Skin epidermis (tissue), 12 donors: ENCODE data around the gene PRODH2.
"Not testable (repeated sequence)": the region's sequence is repeated elsewhere in the genome, so short reads cannot be mapped to it uniquely, and the experiment has no call there.

ENCODE experiments used
- H3K27ac ChIP-seq, 21 experiments: fragments of 200-600 bp; sonication (generic) in 11 of 21; one replicate each; pipeline ENCODE4 v1.5.0; 2020; ENCODE audit warnings: mild to moderate bottlenecking in 3 of 21, inconsistent platforms in 2 of 21, moderate library complexity in 2 of 21
- H3K4me3 ChIP-seq, 7 experiments: fragments of 200-600 bp; sonication (generic) in 2 of 7; one replicate each; pipeline ENCODE4 v1.5.0; 2020; ENCODE audit warnings: inconsistent platforms in 2 of 7, mild to moderate bottlenecking in 2 of 7, moderate library complexity in 1 of 7

Gene PRODH2

DNA sequence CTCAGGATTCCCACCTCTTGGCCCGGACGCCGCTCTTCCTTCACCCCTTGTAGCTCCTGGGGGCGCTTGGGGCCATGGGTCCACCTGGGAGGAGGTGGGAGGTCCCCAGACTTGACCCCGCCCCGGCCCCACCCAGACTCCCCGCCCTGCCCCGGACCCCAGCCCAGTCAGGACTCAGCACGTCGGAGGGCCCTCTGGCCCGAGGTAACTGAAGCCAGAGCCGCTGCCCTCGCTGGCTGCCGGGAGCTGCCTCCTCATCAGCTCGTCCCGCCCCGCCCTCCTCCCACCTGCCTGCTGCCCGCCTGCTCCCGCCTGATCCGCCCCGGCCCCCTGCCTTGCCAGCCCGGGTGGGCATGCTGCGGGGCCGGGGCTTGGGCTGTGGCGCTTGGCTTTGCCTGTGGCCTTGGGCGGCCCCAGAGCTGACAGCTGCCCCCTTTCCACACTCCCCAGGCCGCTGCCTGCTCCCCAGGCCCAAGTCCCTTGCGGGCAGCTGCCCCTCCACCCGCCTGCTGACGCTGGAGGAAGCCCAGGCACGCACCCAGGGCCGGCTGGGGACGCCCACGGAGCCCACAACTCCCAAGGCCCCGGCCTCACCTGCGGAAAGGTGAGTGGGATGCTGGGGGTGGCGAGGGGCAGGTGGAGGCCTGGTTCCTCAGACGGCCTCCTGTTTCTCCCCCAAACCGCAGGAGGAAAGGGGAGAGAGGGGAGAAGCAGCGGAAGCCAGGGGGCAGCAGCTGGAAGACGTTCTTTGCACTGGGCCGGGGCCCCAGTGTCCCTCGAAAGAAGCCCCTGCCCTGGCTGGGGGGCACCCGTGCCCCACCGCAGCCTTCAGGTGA, 27.9 kb downstream of the PRODH2 start:
- no peak overlapping the region for H3K27ac ChIP-seq

GRCh38 chr19:35783469-35784434, 28.9 kb downstream of the PRODH2 start:
- Histone ChIP-seq H3K4me3 (no peak overlapping the region), H3K27ac (no peak overlapping the region)

More for the DNA sequence above, 27.9 kb downstream of the PRODH2 start:
- no peak overlapping the region for H3K4me3 ChIP-seq

GRCh38 chr19:35782589-35782988, 30.1 kb downstream of the PRODH2 start:
- no peak overlapping the region for H3K4me3 ChIP-seq
- H3K27ac ChIP-seq = no peak overlapping the region

DNA sequence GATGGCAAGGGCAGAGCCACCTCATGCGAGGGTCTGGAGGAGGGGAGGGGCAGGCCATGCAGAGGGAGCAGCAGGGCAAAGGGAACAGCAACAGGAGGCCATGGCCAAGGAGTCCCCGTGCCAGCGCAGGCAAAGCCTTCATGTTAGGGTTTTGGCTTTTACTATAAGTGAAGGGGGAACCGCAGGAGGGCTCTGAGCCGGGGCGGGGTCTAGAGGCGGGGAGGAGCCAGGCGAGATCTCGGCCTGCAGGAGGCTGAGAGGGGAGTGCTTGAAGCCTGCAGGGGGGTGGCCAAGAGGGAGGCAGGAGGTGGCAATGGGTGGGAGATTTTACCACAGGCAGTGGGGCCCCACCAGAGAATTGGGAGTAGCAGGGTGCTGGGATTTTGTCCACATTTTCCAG, 31.0 kb downstream of the PRODH2 start:
- Histone ChIP-seq H3K27ac (no peak overlapping the region), H3K4me3 (no peak overlapping the region)

DNA sequence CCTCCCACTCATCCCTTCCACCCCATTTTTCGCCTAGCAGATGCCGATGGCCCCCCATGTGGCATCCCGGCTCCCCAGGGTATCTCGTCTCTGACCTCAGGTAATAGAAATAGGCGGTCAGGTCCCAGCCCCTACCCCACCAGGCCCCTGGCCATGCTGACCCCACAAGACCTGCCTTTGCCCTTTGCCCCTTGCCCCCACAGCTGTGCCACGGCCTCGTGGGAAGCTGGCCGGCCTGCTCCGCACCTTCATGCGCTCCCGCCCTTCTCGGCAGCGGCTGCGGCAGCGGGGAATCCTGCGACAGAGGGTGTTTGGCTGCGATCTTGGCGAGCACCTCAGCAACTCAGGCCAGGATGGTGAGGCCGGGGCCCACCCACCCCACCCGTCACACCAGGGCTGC, 31.9 kb downstream of the PRODH2 start:
- Histone ChIP-seq H3K27ac (no peak overlapping the region), H3K4me3 (no peak overlapping the region)

GRCh38 chr19:35780058-35780457, 32.6 kb downstream of the PRODH2 start:
- Histone ChIP-seq H3K4me3 (no peak overlapping the region), H3K27ac (no peak overlapping the region)

DNA sequence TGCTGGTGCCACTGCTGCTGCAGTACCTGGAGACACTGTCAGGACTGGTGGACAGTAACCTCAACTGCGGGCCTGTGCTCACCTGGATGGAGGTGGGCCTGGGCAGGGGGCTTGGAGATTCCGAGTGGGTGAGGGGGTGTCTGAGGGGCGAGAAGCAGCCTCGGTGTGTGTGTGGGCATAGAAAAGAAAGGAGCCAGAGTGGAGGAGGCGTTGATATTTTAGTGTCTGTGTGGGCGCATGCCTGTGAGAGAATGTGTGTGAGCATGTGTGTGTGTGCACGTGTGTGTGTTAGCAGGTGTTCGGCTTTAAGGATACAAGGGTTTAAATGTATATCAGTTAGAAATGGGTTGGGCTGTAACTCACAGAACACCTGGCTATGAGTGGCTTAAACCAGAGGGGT, 33.6 kb downstream of the PRODH2 start:
- Histone ChIP-seq H3K4me3 (no peak overlapping the region), H3K27ac (no peak overlapping the region)

DNA sequence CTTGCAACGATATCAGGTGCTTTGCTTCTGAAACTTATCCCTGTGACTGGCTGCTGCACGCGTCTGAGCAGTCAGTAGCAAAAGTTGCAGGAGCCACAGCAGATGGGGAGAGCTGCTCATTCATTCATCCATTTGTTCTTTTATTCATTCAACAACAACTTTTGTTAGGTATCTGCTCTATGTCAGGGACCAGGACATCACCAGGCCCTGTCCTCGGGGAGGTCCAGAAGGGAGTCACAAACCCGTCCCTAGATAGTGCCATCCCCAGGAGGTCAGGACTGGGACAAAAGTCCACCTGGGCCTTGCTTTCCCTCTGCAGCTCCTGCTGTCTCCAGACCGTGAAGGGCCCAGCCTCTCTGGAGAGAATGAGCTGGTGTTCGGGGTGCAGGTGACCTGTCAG, 34.7 kb downstream of the PRODH2 start:
- H3K27ac ChIP-seq = no peak overlapping the region

DNA sequence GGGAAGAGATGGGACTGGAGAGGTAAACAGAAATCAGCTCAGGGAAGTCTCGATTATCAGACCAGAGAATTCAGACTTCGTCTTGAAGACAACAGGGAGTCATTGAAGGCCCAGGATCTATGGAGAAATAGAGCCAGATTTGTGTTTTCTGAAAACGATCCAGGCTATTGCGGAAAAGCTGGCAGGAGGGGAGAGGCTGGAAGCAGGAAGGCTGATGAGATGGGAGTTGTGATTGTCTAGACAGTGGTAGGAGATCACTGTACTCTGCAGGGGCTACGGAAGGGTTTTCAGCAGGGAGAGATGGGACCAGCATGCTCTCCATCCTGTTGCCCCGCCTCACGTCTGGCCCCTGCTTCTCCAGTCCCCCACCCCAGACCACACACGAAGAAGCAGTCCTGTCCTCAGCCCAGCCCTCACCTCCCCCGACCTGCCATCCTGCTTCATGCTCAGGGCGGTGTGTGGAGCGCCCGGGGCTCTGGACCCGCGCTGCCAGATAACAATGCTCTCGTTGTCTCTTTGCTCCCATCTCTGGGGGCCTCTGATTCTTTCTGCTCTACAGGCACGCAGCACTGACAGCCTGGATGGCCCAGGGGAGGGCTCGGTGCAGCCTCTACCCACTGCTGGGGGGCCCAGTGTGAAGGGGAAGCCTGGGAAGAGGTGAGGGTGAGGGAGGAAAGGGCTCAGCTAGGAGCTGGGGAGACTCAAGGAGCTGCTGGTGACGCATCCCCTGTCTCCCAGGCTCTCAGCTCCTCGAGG, 35.4 kb downstream of the PRODH2 start:
- Histone ChIP-seq H3K4me3 (no peak overlapping the region), H3K27ac (peak overlapping the region in 1 of 21 experiments; percentile 22)

More for the DNA sequence above, 34.7 kb downstream of the PRODH2 start:
- H3K4me3 ChIP-seq = no peak overlapping the region

GRCh38 chr19:35776102-35776788, 36.4 kb downstream of the PRODH2 start:
- H3K4me3 ChIP-seq = peak overlapping the region; percentile 54 to 96 (median 87)
- H3K27ac ChIP-seq = peak overlapping the region in 15 of 21 experiments; percentile 3 to 79 (median 70)

DNA sequence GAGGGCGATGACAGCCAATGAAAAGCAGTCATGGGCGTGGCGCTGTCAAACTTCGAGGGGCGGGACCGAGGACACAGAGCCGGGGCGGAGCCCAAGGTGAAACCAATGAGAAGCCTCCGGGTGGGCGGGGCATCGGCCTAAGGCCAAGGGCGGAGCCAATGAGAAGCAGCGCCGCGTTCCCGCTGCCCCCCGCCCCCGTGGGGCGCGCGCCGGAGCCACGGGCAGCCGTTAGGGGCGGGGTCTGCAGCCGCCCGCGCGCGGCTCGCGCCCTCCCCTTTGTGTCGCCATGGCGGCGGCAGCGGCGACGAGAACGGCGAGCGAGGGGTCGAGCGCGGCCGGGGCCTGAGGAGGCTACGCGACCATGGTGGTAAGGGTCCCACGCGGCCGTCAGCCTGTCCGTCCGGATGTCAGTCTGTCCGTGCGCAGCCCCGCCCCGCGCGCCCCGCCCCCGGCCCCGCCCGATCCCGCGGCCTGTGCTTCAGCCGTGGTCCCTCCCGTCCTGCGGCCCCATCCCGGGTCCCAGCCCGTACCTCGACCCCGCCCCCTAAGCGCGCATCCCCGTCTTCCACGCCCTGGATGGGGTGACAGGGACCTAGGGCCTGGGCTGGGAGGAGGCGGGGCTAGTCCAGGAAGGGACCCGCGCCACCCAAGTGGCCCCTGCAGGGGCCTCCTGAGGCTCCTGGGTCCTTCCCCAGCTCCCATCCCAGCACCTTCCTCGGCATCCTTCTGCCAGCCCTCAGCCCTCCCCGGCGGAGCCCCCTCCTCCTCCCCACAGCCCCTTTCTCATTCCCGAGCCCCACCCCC, 37.1 kb downstream of the PRODH2 start, which contains the start of gene ARHGAP33:
Gene ARHGAP33, plus strand, starts transcription at position 267 of the 804 bp plus-strand sequence. Its CDS starts 95 bp downstream, at position 362.
- Histone ChIP-seq H3K4me3 (peak within 1 kb of the TSS; percentile 54 to 96 (median 87)), H3K27ac (peak within 1 kb of the TSS in 19 of 21 experiments; percentile 3 to 79 (median 67))

DNA sequence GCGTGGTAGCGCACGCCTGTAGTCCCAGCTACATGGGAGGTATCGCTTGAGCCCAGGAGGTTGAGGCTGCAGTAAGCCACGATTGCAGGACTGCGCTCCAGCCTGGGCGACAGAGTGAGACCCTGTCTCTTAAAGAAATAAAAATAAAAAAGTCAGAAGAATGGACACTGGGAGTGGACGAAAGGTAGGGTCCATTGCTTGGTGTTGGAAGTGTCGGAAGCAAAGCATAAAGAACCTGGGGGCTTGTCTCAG, 37.7 kb downstream of the PRODH2 start:
- Histone ChIP-seq H3K27ac (no peak overlapping the region), H3K4me3 (peak overlapping the region; percentile 54 to 96 (median 87))

- H3K4me3 ChIP-seq = peak overlapping the region in 6 of 7 experiments; percentile 54 to 96 (median 88)
- H3K27ac ChIP-seq = no peak overlapping the region
Observed at GRCh38 chr19:35774274-35775045, 38.2 kb downstream of the PRODH2 start.

- no peak overlapping the region for H3K27ac ChIP-seq
- H3K4me3 ChIP-seq = no peak overlapping the region
Observed at GRCh38 chr19:35773020-35773806, 39.4 kb downstream of the PRODH2 start.

- H3K4me3 ChIP-seq = not testable (repeated sequence)
Observed at GRCh38 chr19:35772362-35772761, 40.3 kb downstream of the PRODH2 start.

GRCh38 chr19:35768082-35768421, 44.6 kb downstream of the PRODH2 start:
- H3K27ac ChIP-seq = no peak overlapping the region
- H3K4me3 ChIP-seq = no peak overlapping the region

More at GRCh38 chr19:35772362-35772761, 40.3 kb downstream of the PRODH2 start:
- not testable (repeated sequence) for H3K27ac ChIP-seq
